NCI-H2227 treated with DMSO at 0.1 percent for 48 hours (cell line): ENCODE measurements around the gene UBE3C.
A peak's percentile ranks its signal among the peaks of the same experiment; 100 is the strongest.
"Not testable (repeated sequence)": the region's sequence is repeated elsewhere in the genome, so short reads cannot be mapped to it uniquely, and the experiment has no call there.

Experiments
- DNase-seq: peaks from one replicate; lab custom pipeline; 2025; lab: John Stamatoyannopoulos, UW

The UBE3C gene

GRCh38 chr7:157138424-157139110 lies at the start of gene UBE3C:
TSS of gene UBE3C (plus strand) at chr7:157138926. CDS start at chr7:157139273, 347 bp downstream.
- peak; percentile 81 for DNase-seq

DNA sequence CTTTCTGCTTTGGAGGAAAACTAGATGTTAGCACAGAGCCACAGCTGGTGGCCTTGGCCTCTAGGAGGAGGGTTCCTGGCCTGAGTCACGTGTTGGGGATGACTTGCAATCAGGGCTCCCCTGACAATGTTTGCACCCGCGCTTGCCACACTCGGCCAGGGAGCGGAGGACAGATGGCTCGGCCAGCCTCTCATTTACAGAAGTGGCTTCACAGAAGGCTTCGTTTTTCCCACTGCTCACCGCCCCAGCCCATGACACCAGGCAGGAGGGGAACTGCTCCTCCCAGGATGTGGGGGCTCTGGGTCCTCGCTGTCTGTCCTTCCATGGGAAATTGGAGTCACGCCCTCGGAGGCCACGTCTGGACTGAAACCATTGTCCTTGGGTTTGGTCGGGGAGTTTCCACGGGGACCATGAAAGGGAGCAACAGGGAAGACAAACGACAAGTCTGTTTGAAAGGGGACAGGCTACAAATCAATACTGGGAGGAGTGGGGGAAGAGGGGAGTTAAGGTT lies 49.6 kb upstream of the UBE3C start:
- DNase-seq = no peak

DNA sequence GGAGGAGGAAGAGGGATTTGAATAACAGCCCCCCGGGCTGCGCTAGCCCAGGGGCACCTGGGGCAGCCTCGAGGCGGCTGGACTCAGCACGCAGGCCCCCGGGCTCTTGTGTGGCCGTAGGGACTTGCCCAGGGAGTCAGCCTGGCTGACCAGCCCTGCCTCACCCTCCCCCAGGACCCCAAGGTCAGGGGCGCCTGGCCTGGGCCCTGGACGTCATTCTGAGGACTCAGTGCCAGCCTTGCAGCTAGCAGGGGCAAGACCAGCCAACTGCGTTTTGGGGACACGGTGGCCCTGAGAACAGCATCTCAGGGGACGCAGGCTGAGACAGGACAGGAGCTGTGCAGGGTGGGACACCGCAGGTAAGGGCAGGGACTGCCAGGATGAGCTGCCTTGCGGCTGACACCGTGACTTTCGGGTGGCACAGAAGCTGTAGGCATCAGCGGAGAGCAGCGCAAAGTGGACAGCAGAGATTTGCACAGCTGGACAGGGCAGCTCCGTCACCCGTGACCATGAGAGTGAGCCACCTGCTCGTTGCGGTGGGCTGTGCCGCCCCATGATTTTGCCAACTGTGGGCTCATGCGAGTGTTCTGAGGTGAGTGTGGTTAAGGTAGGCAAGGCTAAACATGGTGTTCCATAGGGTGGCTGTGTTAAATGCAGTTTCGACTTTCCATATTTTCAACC lies 48.1 kb upstream of the UBE3C start:
- no peak for DNase-seq

- no peak for DNase-seq
These were observed 42.3 kb upstream of the UBE3C start for GRCh38 chr7:157096286-157097055.

DNA sequence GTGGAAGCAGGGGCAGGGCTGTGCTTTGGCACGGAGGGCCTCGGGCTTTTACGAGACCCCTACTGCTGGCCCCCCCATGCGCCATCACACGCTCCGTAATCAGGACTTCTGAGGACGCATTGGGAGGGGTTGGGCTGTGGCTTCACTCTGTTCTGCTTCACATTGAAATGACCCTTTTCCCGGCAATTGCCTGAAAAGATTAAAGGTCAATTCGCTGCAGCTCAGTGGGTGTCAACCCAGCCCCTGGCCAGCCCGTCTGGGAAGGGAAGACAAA lies 41.7 kb upstream of the UBE3C start:
- DNase-seq = no peak

DNA sequence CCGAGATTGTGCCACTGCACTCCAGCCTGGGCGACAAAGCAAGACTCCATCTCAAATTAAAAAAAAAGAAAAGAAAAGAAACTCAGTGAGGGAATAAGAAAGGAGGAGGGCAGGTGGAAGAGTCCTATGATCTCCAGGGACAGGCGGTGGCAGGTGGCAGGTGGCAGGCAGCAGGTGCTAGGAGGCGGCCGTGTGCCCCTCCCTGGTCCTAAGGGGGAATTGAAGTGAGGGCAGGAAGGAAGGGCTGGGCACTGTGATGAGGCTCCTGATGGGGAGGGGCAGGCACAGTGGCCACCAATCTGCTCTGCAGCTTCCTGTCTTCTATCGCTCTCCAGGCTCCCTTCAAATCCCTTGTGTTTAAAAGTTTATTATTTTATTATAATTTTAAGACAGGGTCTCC lies 41.2 kb upstream of the UBE3C start:
- no peak for DNase-seq

- DNase-seq = not testable (repeated sequence)
These were observed 38.7 kb upstream of the UBE3C start for GRCh38 chr7:157100005-157100404.

GRCh38 chr7:157103641-157104040 lies 35.1 kb upstream of the UBE3C start:
- DNase-seq = not testable (repeated sequence)

DNA sequence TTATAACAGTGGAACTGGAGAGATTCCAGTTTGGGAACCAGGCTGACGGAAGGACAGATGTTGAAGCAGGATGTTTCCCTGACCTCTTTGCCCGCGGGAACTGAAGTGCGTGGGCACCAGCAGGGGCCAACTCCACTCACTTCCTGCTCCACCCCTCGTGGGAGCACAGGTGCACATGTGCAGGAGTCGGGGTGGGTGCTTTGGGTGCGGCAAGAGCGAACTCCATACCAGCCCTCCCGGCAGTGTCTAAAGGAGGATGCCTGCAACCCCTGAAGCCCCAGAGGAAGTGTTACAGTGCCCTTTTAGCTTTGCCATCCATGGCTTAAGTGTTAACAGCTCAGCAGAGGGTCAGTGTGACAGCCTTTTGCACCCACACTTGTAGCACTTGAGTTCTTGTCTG lies 27.4 kb upstream of the UBE3C start:
- DNase-seq = no peak

GRCh38 chr7:157112706-157113105 lies 26.0 kb upstream of the UBE3C start:
- DNase-seq = no peak

GRCh38 chr7:157113607-157114006 lies 25.1 kb upstream of the UBE3C start:
- no peak for DNase-seq

DNA sequence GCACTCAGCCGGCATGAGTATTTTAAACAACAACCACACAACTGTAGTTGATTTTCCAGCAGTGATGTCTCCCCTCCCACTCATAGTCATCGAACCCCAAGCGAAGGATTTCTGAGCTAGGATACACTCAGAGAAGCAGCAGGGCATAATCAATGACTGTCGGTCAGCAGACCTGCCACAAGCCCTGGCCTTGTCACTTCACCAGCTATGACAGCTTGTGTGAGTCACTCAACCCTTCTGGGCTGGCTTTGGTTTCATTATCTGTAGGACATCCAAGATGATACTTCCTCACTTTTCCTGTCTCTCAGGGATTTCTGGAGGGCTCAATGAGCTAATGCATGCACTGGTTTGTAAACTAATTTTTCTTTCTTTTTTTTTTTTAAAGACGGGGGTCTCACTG lies 22.0 kb upstream of the UBE3C start:
- no peak for DNase-seq

GRCh38 chr7:157117796-157118195 lies 20.9 kb upstream of the UBE3C start:
- DNase-seq = no peak

GRCh38 chr7:157120181-157120580 lies 18.5 kb upstream of the UBE3C start:
- DNase-seq = no peak

DNA sequence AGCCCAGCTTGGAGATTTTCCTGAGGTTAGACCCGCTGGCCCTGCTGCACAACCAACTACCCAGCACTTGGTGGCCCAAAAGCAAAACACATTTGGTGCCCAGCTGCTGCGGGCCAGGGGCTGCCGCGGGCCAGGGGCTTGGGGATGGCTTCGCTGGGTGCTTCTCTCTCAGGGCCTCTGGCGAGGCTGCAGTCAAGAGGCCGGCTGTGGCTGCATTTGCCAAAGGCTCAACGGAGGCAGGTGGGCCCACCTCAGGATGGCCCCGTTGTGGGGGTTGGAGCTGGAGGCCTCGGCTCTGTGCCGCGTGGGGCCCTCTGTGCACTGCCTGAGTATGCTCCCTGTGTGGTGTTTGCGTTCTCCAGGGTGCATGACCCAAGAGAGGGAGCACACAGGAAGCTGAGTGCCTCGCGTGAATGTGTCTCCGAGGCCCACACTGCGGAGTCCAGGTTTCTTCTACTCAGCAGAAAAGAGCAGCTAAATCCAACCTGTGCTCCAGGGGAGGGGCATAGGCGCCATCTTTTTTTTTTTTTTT lies 17.5 kb upstream of the UBE3C start:
- no peak for DNase-seq

- DNase-seq = no peak
These were observed 15.8 kb upstream of the UBE3C start for GRCh38 chr7:157122800-157123495.

GRCh38 chr7:157124690-157125089 lies 14.0 kb upstream of the UBE3C start:
- DNase-seq = no peak

DNA sequence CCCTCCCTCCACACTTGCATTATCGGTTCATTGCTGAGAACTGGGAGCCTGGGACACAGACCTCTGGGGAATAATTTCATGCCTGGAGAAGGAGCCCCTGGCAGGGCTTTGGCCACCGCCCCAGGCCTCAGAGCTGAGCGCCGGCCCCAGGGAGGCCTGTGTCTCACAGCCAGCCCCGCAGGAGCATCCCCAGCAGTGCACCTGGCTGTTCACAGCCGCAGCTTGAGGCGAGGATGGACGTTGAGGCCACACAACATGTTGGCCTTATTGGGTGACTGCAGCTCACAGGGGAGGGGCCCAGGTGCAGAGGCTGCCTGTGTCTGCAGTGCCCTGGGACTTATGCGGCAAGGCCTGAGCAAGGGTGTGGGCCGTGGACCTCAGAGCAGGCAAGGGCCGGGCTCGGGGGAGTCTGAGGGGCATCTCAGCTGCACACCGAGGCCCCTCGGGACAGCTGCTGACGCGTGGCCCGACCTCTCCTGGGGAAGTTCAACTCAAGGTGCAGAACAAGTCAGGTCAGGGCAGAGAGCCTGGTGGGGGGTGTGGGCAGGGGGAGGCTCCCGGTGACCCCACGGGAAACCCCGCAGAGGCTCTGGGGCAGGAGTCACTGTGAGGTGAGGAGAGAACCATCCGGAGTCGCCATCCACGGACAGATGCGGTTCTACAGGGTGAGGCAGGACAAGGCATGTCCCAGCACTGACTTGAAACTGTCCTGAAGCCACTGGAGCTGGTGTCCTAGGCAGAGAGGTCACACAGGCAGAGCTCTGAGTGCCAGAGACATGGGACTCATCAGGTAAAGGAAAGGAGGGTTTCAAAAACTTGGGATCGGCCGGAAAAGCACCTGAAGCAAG lies 13.1 kb upstream of the UBE3C start:
- no peak for DNase-seq

GRCh38 chr7:157126921-157127320 lies 11.8 kb upstream of the UBE3C start:
- DNase-seq = no peak

- DNase-seq = no peak
These were observed 9.5 kb upstream of the UBE3C start for GRCh38 chr7:157129200-157129599.

GRCh38 chr7:157129907-157130460 lies 8.7 kb upstream of the UBE3C start:
- DNase-seq = no peak
